H1 (cell line): ENCODE measurements around the gene FKBP2. TPM values are rescaled to one million over a fixed set of nuclear protein-coding genes. Genes with fewer than 3 reads are reported as not detected.

Experiments
- CTCF ChIA-PET: fragments of 300-600 bp; sonication (Branson Sonifier 250); formaldehyde crosslinking; loops from one replicate; lab custom pipeline; 2021; ENCODE audit not compliant: partially characterized antibody; lab: Charles Lee
- POLR2A ChIA-PET: fragments of 300-600 bp; sonication (Branson Sonifier 250); formaldehyde crosslinking; loops from one replicate; lab custom pipeline; 2021; ENCODE audit warnings: inconsistent platforms; ENCODE audit not compliant: partially characterized antibody; lab: Charles Lee
- DNase-seq, 2 experiments: peaks; one replicate each; pipeline versions ENCODE4 v3.0.0 to v3.0.0-alpha.2; 2010 to 2022; ENCODE audit warnings: low spot score in 2 of 2, low read depth in 1 of 2, mixed read lengths in 1 of 2
- FAIRE-seq: peaks from 2 replicates; lab custom pipeline; 2011; peaks lifted over from hg19 to GRCh38; lab: Jason Lieb, UNC
- H2AFZ ChIP-seq: 2 replicates; pipeline ENCODE4 v1.8.1; 2012; ENCODE audit warnings: low read length, inconsistent platforms
- H2AK5ac ChIP-seq: 2 replicates; pipeline ENCODE4 v1.6.1; 2013; ENCODE audit warnings: low read depth, low read length
- H2BK120ac ChIP-seq: replicated peaks from 2 replicates; pipeline ENCODE3; 2013; ENCODE audit warnings: low read depth, low read length, inconsistent platforms
- H2BK12ac ChIP-seq: 2 replicates; pipeline ENCODE4 v1.6.1; 2013; ENCODE audit warnings: low read depth, low read length
- H2BK15ac ChIP-seq: 2 replicates; pipeline ENCODE4 v1.6.1; 2013; ENCODE audit warnings: low read length
- H2BK20ac ChIP-seq: 2 replicates; pipeline ENCODE4 v1.6.1; 2013; ENCODE audit warnings: low read length
- H2BK5ac ChIP-seq: 2 replicates; pipeline ENCODE4 v1.6.1; 2013; ENCODE audit warnings: low read depth, low read length
- H3K14ac ChIP-seq: 2 replicates; pipeline ENCODE4 v1.6.1; 2013; ENCODE audit warnings: inconsistent platforms; ENCODE audit not compliant: insufficient read length
- H3K18ac ChIP-seq: 2 replicates; pipeline ENCODE4 v1.6.1; 2013; ENCODE audit warnings: low read length; ENCODE audit errors: extremely low read depth
- H3K23ac ChIP-seq: 2 replicates; pipeline ENCODE4 v1.6.1; 2013; ENCODE audit warnings: inconsistent platforms; ENCODE audit not compliant: insufficient read length
- H3K23me2 ChIP-seq: 2 replicates; pipeline ENCODE4 v1.6.1; 2013; ENCODE audit warnings: low read depth, low read length
- H3K27ac ChIP-seq: 2 replicates; pipeline ENCODE4 v1.6.1; 2011; ENCODE audit warnings: low read depth, low read length, inconsistent platforms
- H3K27me3 ChIP-seq, 4 experiments: replicated peaks in 1 of 4; 1 replicate in 1 of 4; 2 replicates in 3 of 4; pipeline versions ENCODE4 v1.6.1 to v1.8.1; 2011 to 2013; ENCODE audit warnings: low read length in 3 of 4, mild to moderate bottlenecking in 3 of 4, inconsistent platforms in 2 of 4, mixed read lengths in 2 of 4, moderate library complexity in 1 of 4; ENCODE audit not compliant: control insufficient read depth in 3 of 4, insufficient read depth in 3 of 4; ENCODE audit errors: extremely low read depth in 1 of 4
- H3K36me3 ChIP-seq, 4 experiments: 2 replicates each; pipeline versions ENCODE4 v1.6.1 to v1.8.1; 2011 to 2013; ENCODE audit warnings: mild to moderate bottlenecking in 4 of 4, low read length in 3 of 4, moderate library complexity in 2 of 4, control low read depth in 1 of 4, inconsistent platforms in 1 of 4; ENCODE audit not compliant: insufficient read depth in 4 of 4, control insufficient read depth in 2 of 4
- H3K4ac ChIP-seq: replicated peaks from 2 replicates; pipeline ENCODE3; 2013; ENCODE audit warnings: low read length, low read depth, mixed read lengths, inconsistent platforms; ENCODE audit not compliant: insufficient read length
- H3K4me1 ChIP-seq, 4 experiments: replicated peaks in 1 of 4; 1 replicate in 1 of 4; 2 replicates in 3 of 4; pipeline versions ENCODE4 v1.6.1 to v1.8.1; 2011 to 2013; ENCODE audit warnings: low read length in 3 of 4, inconsistent platforms in 2 of 4, mixed read lengths in 1 of 4; ENCODE audit not compliant: insufficient read depth in 4 of 4, control insufficient read depth in 3 of 4
- H3K4me2 ChIP-seq, 2 experiments: 2 replicates each; pipeline versions ENCODE4 v1.6.1 to v1.8.1; 2011 to 2013; ENCODE audit warnings: low read depth in 2 of 2, low read length in 2 of 2, control low read depth in 1 of 2, inconsistent platforms in 1 of 2, mild to moderate bottlenecking in 1 of 2; ENCODE audit not compliant: insufficient read depth in 1 of 2
- H3K4me3 ChIP-seq, 4 experiments: fragments of 200-600, 300-600 bp in 1 of 4; sonication (generic), shearing (Covaris generic), sonication (Bioruptor Twin) in 1 of 4; 2 replicates each; pipeline versions ENCODE4 v1.5.1 to v1.8.1; 2011 to 2016; ENCODE audit warnings: low read length in 4 of 4, low read depth in 3 of 4, control low read depth in 2 of 4, inconsistent platforms in 2 of 4, mild to moderate bottlenecking in 2 of 4, mixed read lengths in 1 of 4, moderate library complexity in 1 of 4; ENCODE audit not compliant: insufficient read depth in 2 of 4; ENCODE audit errors: extremely low read depth in 1 of 4
- H3K56ac ChIP-seq: replicated peaks from 2 replicates; pipeline ENCODE3; 2013; ENCODE audit warnings: low read depth, mild to moderate bottlenecking, mixed read lengths, low read length, inconsistent platforms; ENCODE audit not compliant: insufficient read length
- H3K79me1 ChIP-seq: 2 replicates; pipeline ENCODE4 v1.6.1; 2013; ENCODE audit warnings: low read depth, low read length, control low read depth
- H3K79me2 ChIP-seq, 2 experiments: 2 replicates each; pipeline versions ENCODE4 v1.6.1 to v1.8.1; 2012 to 2013; ENCODE audit warnings: low read length in 2 of 2, mild to moderate bottlenecking in 2 of 2, inconsistent platforms in 1 of 2; ENCODE audit not compliant: insufficient read depth in 2 of 2, control insufficient read depth in 1 of 2
- H3K9ac ChIP-seq, 4 experiments: replicated peaks in 1 of 4; 1 replicate in 1 of 4; 2 replicates in 3 of 4; pipeline versions ENCODE4 v1.6.1 to v1.8.1; 2011 to 2013; ENCODE audit warnings: low read depth in 3 of 4, low read length in 3 of 4, control low read depth in 2 of 4, mild to moderate bottlenecking in 2 of 4, moderate library complexity in 2 of 4, inconsistent platforms in 1 of 4; ENCODE audit errors: extremely low read depth in 1 of 4
- H3K9me3 ChIP-seq, 2 experiments: 2 replicates each; pipeline versions ENCODE4 v1.6.1 to v1.8.1; 2012 to 2013; ENCODE audit warnings: mild to moderate bottlenecking in 2 of 2, moderate library complexity in 2 of 2, control low read depth in 1 of 2, inconsistent platforms in 1 of 2, low read depth in 1 of 2, low read length in 1 of 2, mixed read lengths in 1 of 2; ENCODE audit not compliant: insufficient read depth in 2 of 2
- H4K20me1 ChIP-seq, 2 experiments: replicated peaks in 1 of 2; 2 replicates each; pipeline versions ENCODE3 to v1.8.1; 2011 to 2013; ENCODE audit warnings: inconsistent platforms in 2 of 2, low read length in 2 of 2, mild to moderate bottlenecking in 1 of 2; ENCODE audit not compliant: insufficient read depth in 2 of 2, control insufficient read depth in 1 of 2
- H4K5ac ChIP-seq: 2 replicates; pipeline ENCODE4 v1.6.1; 2013; ENCODE audit warnings: low read length, low read depth, mixed read lengths, inconsistent platforms; ENCODE audit not compliant: insufficient read length
- H4K8ac ChIP-seq: 2 replicates; pipeline ENCODE4 v1.8.0; 2013; ENCODE audit warnings: mild to moderate bottlenecking, moderate library complexity, low read length, inconsistent platforms; ENCODE audit not compliant: insufficient read depth; ENCODE audit errors: extremely low read depth
- H4K91ac ChIP-seq: replicated peaks from 2 replicates; pipeline ENCODE3; 2013; ENCODE audit warnings: low read length, mixed read lengths, inconsistent platforms; ENCODE audit not compliant: insufficient read length
- ASH2L ChIP-seq: fragments of 200-600, 300-600 bp; sonication (generic); IDR thresholded peaks from one replicate; pipeline ENCODE4 v1.7.1; 2017; ENCODE audit warnings: low read length
- BACH1 ChIP-seq: IDR thresholded peaks from 2 replicates; pipeline ENCODE4 v1.6.1; 2012; ENCODE audit warnings: low read length, improper control_type of control experiment
- CBX8 ChIP-seq: fragments of 300-800, 300-1000 bp; sonication (generic); IDR thresholded peaks from 2 replicates; pipeline ENCODE4 v1.7.1; 2016; ENCODE audit warnings: low read depth, low read length, borderline replicate concordance
- EZH2 ChIP-seq: fragments of 200-600 bp; sonication (generic); IDR thresholded peaks from 2 replicates; pipeline ENCODE4 v1.7.1; 2012; ENCODE audit warnings: low read depth, mild to moderate bottlenecking, moderate library complexity, low read length, inconsistent platforms; ENCODE audit not compliant: severe bottlenecking
- HDAC2 ChIP-seq, 2 experiments: fragments of 300-600 bp in 1 of 2; sonication (generic) in 1 of 2; IDR thresholded peaks; 2 replicates each; pipeline ENCODE4 v1.6.1; 2011 to 2012; ENCODE audit warnings: low read depth in 2 of 2, low read length in 2 of 2, mild to moderate bottlenecking in 2 of 2, moderate library complexity in 2 of 2, borderline replicate concordance in 1 of 2, inconsistent platforms in 1 of 2
- NANOG ChIP-seq: IDR thresholded peaks from 2 replicates; pipeline ENCODE4 v1.6.1; 2011; ENCODE audit warnings: low read length, low read depth, mild to moderate bottlenecking, inconsistent platforms; ENCODE audit not compliant: insufficient read depth, poor library complexity, severe bottlenecking
- POLR2A ChIP-seq, 2 experiments: IDR thresholded peaks; 1 replicate in 1 of 2; 2 replicates in 1 of 2; pipeline ENCODE4 v1.6.1; 2011; ENCODE audit warnings: low read depth in 2 of 2, low read length in 2 of 2, mild to moderate bottlenecking in 2 of 2; ENCODE audit errors: control extremely low read depth in 1 of 2
- RXRA ChIP-seq: IDR thresholded peaks from 2 replicates; pipeline ENCODE4 v1.6.1; 2011; ENCODE audit warnings: low read depth, mild to moderate bottlenecking, low read length, moderate library complexity; ENCODE audit not compliant: insufficient read depth
- SAP30 ChIP-seq: fragments of 300-600 bp; sonication (generic); IDR thresholded peaks from 2 replicates; pipeline ENCODE4 v1.7.1; 2012; ENCODE audit warnings: low read length, moderate library complexity, mild to moderate bottlenecking, inconsistent platforms; ENCODE audit not compliant: insufficient read depth, insufficient replicate concordance
- SRF ChIP-seq: IDR thresholded peaks from 2 replicates; pipeline ENCODE4 v1.6.1; 2011; ENCODE audit warnings: mild to moderate bottlenecking, low read depth, low read length, moderate library complexity
- SUZ12 ChIP-seq: fragments of 200-600 bp; sonication (generic); IDR thresholded peaks from 2 replicates; pipeline ENCODE4 v1.6.1; 2012; ENCODE audit warnings: mild to moderate bottlenecking, inconsistent platforms, low read length, moderate library complexity, mixed read lengths
- TAF7 ChIP-seq: optimal IDR thresholded peaks from 2 replicates; pipeline ENCODE3; 2011; ENCODE audit warnings: low read depth, mild to moderate bottlenecking, inconsistent platforms, low read length, moderate library complexity, borderline replicate concordance
- YY1 ChIP-seq: IDR thresholded peaks from 2 replicates; pipeline ENCODE4 v1.6.1; 2011; ENCODE audit warnings: low read depth, mild to moderate bottlenecking, low read length
- WGBS, 2 experiments: shearing (Covaris generic) in 1 of 2; methylation state at CpG; one replicate each; pipeline versions ENCODE4 v1.1.6 to v1.1.7; 2013 to 2015; ENCODE audit warnings: low lambda C conversion rate in 2 of 2, mixed read lengths in 2 of 2, inconsistent platforms in 1 of 2, low coverage in 1 of 2, missing lambda C conversion rate in 1 of 2; ENCODE audit not compliant: insufficient replicate concordance in 2 of 2, insufficient coverage in 1 of 2, insufficient read length in 1 of 2; ENCODE audit errors: extremely low coverage in 1 of 2, missing lambda C conversion rate in 1 of 2; 5-methylcytosine and 5-hydroxymethylcytosine counted together
- polyA plus RNA-seq, 7 experiments: library from polyadenylated mRNA; depleted of rRNA in 3 of 7; stranded (reverse) in 5 of 7; unstranded in 2 of 7; fragments of >200 nt in 5 of 7; fragments of 200-250 nt in 2 of 7; gene quantifications; 1 replicate in 5 of 7; 2 replicates in 1 of 7; 4 replicates in 1 of 7; pipeline versions ENCODE4 v1.2.1 to v1.2.3, GENCODE V29; 2011 to 2013; ENCODE audit warnings: missing spikeins in 2 of 7, mixed read lengths in 2 of 7
- total RNA-seq: library from RNA; stranded (reverse); fragmentation: NEBNext Ultra II Directional; extraction: Animal tissue kit (Norgen Biotek cat#: 25700); gene quantifications from 2 replicates; pipeline ENCODE4 v1.2.1, GENCODE V29; 2021

FKBP2 gene
- total and polyA plus RNA-seq, 2 of the 8 experiments (the other 6 are each of a cell fraction or from before 2014, with no cell fraction given), result 41.7 to 52.5 TPM

- H3K23me2 ChIP-seq, result peaks cover 10% of the 10 kb centered on the region; the same call in 1 of the 2 replicates
- no peak for TF ChIP-seq CBX8
- no peak for TF ChIP-seq EZH2
- no peak for TF ChIP-seq ASH2L
- TF ChIP-seq SUZ12, result no peak
- TF ChIP-seq HDAC2 (IDR thresholded peaks at IDR 0.05; ENCODE audit: borderline replicate concordance in 1 of 2, low read depth in 2 of 2, low read length in 2 of 2), result no peak
- TF ChIP-seq POLR2A (IDR thresholded peaks at IDR 0.05; ENCODE audit: control extremely low read depth in 1 of 2, low read depth in 2 of 2, low read length in 2 of 2), result no peak
- no peak for TF ChIP-seq YY1
- TF ChIP-seq NANOG, result no peak
- TF ChIP-seq SRF, result no peak
- TF ChIP-seq TAF7, result no peak
- no peak for TF ChIP-seq BACH1
- TF ChIP-seq SAP30, result no peak
- no peak for TF ChIP-seq RXRA
- no peak overlapping the region for H2AFZ ChIP-seq
- H3K14ac ChIP-seq, result no peak overlapping the region
- H2BK15ac ChIP-seq, result no peak overlapping the region
- no peaks in the 10 kb centered on the region; a peak in 1 of 8 replicates for H3K36me3 ChIP-seq
- H3K79me1 ChIP-seq, result no peaks in the 10 kb centered on the region; the same call in 1 of the 2 replicates
- H4K5ac ChIP-seq, result no peak overlapping the region
- no peak overlapping the region for H3K4me3 ChIP-seq
- H4K20me1 ChIP-seq, result peaks cover 0 to 3% of the 10 kb centered on the region in 2 experiments
- 93% methylated on average over 3 of the region's 3 CpGs; no CpG with 5 or more reads in 1 of the 2 experiments for WGBS, 2 experiments
- H3K9ac ChIP-seq, result no peak overlapping the region
- no peak for FAIRE-seq
- peaks cover 0 to 8% (median 4%) of the 10 kb centered on the region in 4 experiments; a peak in 4 of 7 replicates for H3K4me1 ChIP-seq
- H2BK120ac ChIP-seq, result no peak overlapping the region
- no peak overlapping the region for H3K56ac ChIP-seq
- H3K23ac ChIP-seq, result no peak overlapping the region
- H4K91ac ChIP-seq, result peak overlapping the region; percentile 60
- H3K9me3 ChIP-seq, result no peaks in the 10 kb centered on the region
- no peak overlapping the region for H2BK12ac ChIP-seq
- H3K18ac ChIP-seq, result no peak overlapping the region
- H4K8ac ChIP-seq, result no peak overlapping the region
- no peak overlapping the region for H3K27ac ChIP-seq
- 0 out of 2 replicates have a peak overlapping the region, but pooled peaks have one; percentile 60 for H2BK5ac ChIP-seq
- no peak for DNase-seq
- H3K79me2 ChIP-seq, result no peaks in the 10 kb centered on the region
- H3K27me3 ChIP-seq, result peaks cover 0 to 7% (median 0%) of the 10 kb centered on the region in 4 experiments; a peak in 3 of 7 replicates
- no peak overlapping the region for H3K4ac ChIP-seq
- H2BK20ac ChIP-seq, result no peak overlapping the region
- POLR2A ChIA-PET, result interaction anchor here (1.5 to 9.5 kb wide), 4 partner anchors 9 to 38 kb away, joined by 3 to 79 read pairs (median 28); partner anchors contain the start of genes ESRRA and PPP1R14B
- CTCF ChIA-PET, result interaction anchor here (0.6 to 11.4 kb wide), 8 partner anchors 13 to 69 kb away, joined by 3 to 134 read pairs (median 5); partner anchors contain the start of genes CATSPERZ, ESRRA, PRDX5 and TRMT112
- H3K4me2 ChIP-seq, result no peak overlapping the region; a peak in 1 of 4 replicates
- no peak overlapping the region for H2AK5ac ChIP-seq
Measured at GRCh38 chr11:64283092-64283491, 42.2 kb downstream of the FKBP2 start.
